ENCODE results near the gene HSPG2.

DNA sequence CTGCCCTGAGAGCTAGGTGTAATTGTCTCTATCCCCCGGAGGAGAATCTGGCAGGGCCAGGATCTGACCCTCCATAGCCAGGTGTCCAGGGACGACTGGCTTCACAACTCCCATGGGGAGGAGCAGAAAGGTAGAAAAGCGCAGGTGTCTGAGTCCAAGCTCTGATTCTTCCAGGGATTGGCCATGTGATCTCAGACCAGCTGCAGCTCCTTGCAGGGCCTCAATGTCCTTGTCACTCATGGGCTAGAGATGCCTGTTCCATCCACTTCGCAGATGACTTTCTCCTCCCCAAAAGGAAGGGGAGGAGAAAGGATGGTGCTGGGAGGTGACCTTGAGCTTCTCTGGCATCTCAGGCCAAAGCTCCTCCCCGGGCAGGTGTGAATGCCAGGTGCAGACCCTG lies 22.7 kb downstream of the HSPG2 start:
- TF ChIP-seq CTCF (conservative IDR thresholded peaks at IDR 0.05; ENCODE audit: low read length) (no peak), EZH2phosphoT487 (IDR thresholded peaks at IDR 0.05; ENCODE audit: borderline replicate concordance, low read depth, low read length) (no peak)
